ENCODE measurements around the gene TXNRD2. TPM values are rescaled to one million over a fixed set of nuclear protein-coding genes. Genes with fewer than 3 reads are reported as not detected.

TXNRD2 gene
- total and polyA plus RNA-seq, 2 donors = 14.5 to 18.1 TPM

DNA sequence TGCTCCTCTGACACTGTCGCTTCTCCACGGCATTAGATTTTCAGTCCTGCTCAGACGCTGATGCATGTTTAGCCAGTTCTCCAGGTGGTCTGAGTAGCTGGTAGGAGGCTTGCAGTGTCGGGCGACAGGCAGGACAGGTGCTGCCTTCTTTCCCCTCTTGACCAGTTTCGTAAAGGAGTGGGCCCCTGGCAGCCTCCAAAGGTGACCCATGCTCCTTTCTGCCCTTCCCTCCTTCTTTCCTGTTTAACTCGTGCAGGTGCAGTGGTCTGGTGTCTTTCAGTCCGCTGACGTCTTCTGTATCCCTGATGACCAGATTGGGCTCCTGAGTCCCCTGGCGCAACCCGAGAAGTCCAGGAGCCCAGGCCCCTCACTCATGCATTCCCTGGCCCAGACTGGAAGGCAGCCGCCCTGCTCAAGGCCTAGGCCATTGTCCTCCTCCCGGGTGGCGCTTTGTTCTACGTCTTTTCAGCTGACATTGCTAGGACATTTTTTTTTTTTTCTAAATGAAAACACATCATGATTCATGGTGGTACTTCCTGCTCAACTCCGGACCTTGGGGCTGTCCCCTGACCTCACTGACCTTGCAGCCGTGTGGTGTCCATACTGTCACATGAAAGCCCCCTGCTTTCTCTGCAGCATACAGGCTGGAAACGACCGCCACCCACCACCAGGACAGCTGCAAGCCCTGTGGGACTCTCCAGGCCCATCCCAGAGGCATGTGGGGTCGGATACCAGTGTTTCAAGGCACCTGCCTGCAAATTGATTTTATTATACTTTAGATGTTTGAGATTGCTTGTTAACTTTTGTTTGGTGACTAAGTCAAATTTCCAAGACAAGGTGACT, 25.5 kb upstream of the TXNRD2 start:
- H3K27ac ChIP-seq (ENCODE audit: low read depth) = no peak overlapping the region
- H3K36me3 ChIP-seq (ENCODE audit: insufficient read depth) = peaks cover 4% of the 10 kb centered on the region
- DNase-seq (ENCODE audit: extremely low spot score) = no peak
- no peaks in the 10 kb centered on the region for H3K4me1 ChIP-seq (ENCODE audit: insufficient read depth)
- 76% methylated on average over 20 of the region's 20 CpGs for WGBS
- no peak overlapping the region for H3K4me3 ChIP-seq (ENCODE audit: low read depth, low read length)

- DNase-seq (ENCODE audit: extremely low spot score) = no peak
- Histone ChIP-seq H3K36me3 (ENCODE audit: insufficient read depth) (peaks cover 4% of the 10 kb centered on the region), H3K27ac (ENCODE audit: low read depth) (no peak overlapping the region), H3K4me1 (ENCODE audit: insufficient read depth) (no peaks in the 10 kb centered on the region), H3K4me3 (ENCODE audit: low read depth, low read length) (no peak overlapping the region)
- WGBS = 84% methylated on average over 10 of the region's 10 CpGs
Observed at GRCh38 chr22:19965771-19966709, 24.4 kb upstream of the TXNRD2 start.

GRCh38 chr22:19964701-19965386, 23.2 kb upstream of the TXNRD2 start:
- WGBS = 95% methylated on average over 15 of the region's 15 CpGs
- H3K4me3 ChIP-seq (ENCODE audit: low read depth, low read length) = no peak overlapping the region
- no peak for DNase-seq (ENCODE audit: extremely low spot score)
- H3K27ac ChIP-seq (ENCODE audit: low read depth) = no peak overlapping the region
- H3K36me3 ChIP-seq (ENCODE audit: insufficient read depth) = peaks cover 4% of the 10 kb centered on the region
- H3K4me1 ChIP-seq (ENCODE audit: insufficient read depth) = no peaks in the 10 kb centered on the region

DNA sequence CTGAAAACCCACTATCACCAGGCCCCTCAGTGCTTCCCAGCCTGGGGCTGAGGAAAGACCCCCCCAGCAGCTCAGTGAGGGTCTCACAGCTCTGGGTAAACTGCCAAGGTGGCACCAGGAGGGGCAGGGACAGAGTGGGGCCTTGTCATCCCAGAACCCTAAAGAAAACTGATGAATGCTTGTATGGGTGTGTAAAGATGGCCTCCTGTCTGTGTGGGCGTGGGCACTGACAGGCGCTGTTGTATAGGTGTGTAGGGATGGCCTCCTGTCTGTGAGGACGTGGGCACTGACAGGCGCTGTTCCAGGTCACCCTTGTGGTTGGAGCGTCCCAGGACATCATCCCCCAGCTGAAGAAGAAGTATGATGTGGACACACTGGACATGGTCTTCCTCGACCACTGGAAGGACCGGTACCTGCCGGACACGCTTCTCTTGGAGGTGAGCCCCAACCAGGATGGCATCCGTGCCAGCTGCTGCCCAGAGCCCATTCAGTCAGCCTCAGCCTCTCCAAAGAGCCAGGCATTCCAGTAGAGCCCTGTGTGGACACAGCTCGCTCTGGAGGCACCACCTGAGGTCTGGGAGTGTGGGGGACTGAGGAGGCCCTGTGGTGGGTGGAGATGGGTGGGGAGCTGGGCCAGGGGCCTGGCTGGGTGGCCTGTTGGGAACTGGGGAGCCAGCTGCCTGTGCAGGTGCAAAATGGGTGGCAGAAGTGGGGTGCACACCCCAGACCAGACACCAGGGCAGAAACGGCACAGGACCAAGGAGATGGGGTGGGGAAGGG, 22.4 kb upstream of the TXNRD2 start:
- DNase-seq (ENCODE audit: extremely low spot score) = no peak
- no peaks in the 10 kb centered on the region for H3K4me1 ChIP-seq (ENCODE audit: insufficient read depth)
- WGBS = 85% methylated on average over 12 of the region's 12 CpGs
- H3K4me3 ChIP-seq (ENCODE audit: low read depth, low read length) = no peak overlapping the region
- no peak overlapping the region for H3K27ac ChIP-seq (ENCODE audit: low read depth)
- H3K36me3 ChIP-seq (ENCODE audit: insufficient read depth) = peaks cover 4% of the 10 kb centered on the region

- DNase-seq (ENCODE audit: extremely low spot score) = no peak
Observed at GRCh38 chr22:19962909-19963806, 21.5 kb upstream of the TXNRD2 start.

GRCh38 chr22:19962246-19962908, 20.8 kb upstream of the TXNRD2 start:
- Histone ChIP-seq H3K27ac (ENCODE audit: low read depth) (peak overlapping the region; percentile 31), H3K36me3 (ENCODE audit: insufficient read depth) (no peaks in the 10 kb centered on the region), H3K4me1 (ENCODE audit: insufficient read depth) (no peaks in the 10 kb centered on the region), H3K4me3 (ENCODE audit: low read depth, low read length) (no peak overlapping the region)
- DNase-seq (ENCODE audit: extremely low spot score) = no peak
- 46% methylated on average over 22 of the region's 22 CpGs for WGBS

More at GRCh38 chr22:19962909-19963806, 21.5 kb upstream of the TXNRD2 start:
- H3K36me3 ChIP-seq (ENCODE audit: insufficient read depth) = no peaks in the 10 kb centered on the region
- no peaks in the 10 kb centered on the region for H3K4me1 ChIP-seq (ENCODE audit: insufficient read depth)
- no peak overlapping the region for H3K4me3 ChIP-seq (ENCODE audit: low read depth, low read length)
- H3K27ac ChIP-seq (ENCODE audit: low read depth) = peak overlapping the region; percentile 31
- 74% methylated on average over 30 of the region's 30 CpGs for WGBS

- no peaks in the 10 kb centered on the region for H3K4me1 ChIP-seq (ENCODE audit: insufficient read depth)
- H3K27ac ChIP-seq (ENCODE audit: low read depth) = no peak overlapping the region
- 84% methylated on average over 8 of the region's 8 CpGs for WGBS
- no peak for DNase-seq (ENCODE audit: extremely low spot score)
- H3K36me3 ChIP-seq (ENCODE audit: insufficient read depth) = no peaks in the 10 kb centered on the region
- no peak overlapping the region for H3K4me3 ChIP-seq (ENCODE audit: low read depth, low read length)
Observed at GRCh38 chr22:19961868-19962245, 20.2 kb upstream of the TXNRD2 start.

GRCh38 chr22:19961201-19961580, 19.6 kb upstream of the TXNRD2 start:
- no peak overlapping the region for H3K4me3 ChIP-seq (ENCODE audit: low read depth, low read length)
- WGBS = 88% methylated on average over 9 of the region's 9 CpGs
- no peaks in the 10 kb centered on the region for H3K4me1 ChIP-seq (ENCODE audit: insufficient read depth)
- no peak overlapping the region for H3K27ac ChIP-seq (ENCODE audit: low read depth)
- no peak for DNase-seq (ENCODE audit: extremely low spot score)
- no peaks in the 10 kb centered on the region for H3K36me3 ChIP-seq (ENCODE audit: insufficient read depth)

- H3K4me3 ChIP-seq (ENCODE audit: low read depth, low read length) = no peak overlapping the region
- no peak for DNase-seq (ENCODE audit: extremely low spot score)
- H3K36me3 ChIP-seq (ENCODE audit: insufficient read depth) = no peaks in the 10 kb centered on the region
- H3K4me1 ChIP-seq (ENCODE audit: insufficient read depth) = no peaks in the 10 kb centered on the region
- WGBS = 86% methylated on average over 12 of the region's 12 CpGs
- H3K27ac ChIP-seq (ENCODE audit: low read depth) = no peak overlapping the region
Observed at GRCh38 chr22:19960491-19961200, 19.0 kb upstream of the TXNRD2 start.

- no peak overlapping the region for H3K4me3 ChIP-seq (ENCODE audit: low read depth, low read length)
- no peaks in the 10 kb centered on the region for H3K36me3 ChIP-seq (ENCODE audit: insufficient read depth)
- no peak for DNase-seq (ENCODE audit: extremely low spot score)
- no peak overlapping the region for H3K27ac ChIP-seq (ENCODE audit: low read depth)
- WGBS = 29% methylated on average over 13 of the region's 13 CpGs
- no peaks in the 10 kb centered on the region for H3K4me1 ChIP-seq (ENCODE audit: insufficient read depth)
Observed at GRCh38 chr22:19959587-19960490, 18.2 kb upstream of the TXNRD2 start.
